Measurements from ENCODE around the gene PLXND1. TPM values are rescaled to one million over a fixed set of nuclear protein-coding genes. Genes with fewer than 3 reads are reported as not detected.

Gene PLXND1
- total RNA-seq, 1 donor from 2014 or later, result 1.7 TPM

DNA sequence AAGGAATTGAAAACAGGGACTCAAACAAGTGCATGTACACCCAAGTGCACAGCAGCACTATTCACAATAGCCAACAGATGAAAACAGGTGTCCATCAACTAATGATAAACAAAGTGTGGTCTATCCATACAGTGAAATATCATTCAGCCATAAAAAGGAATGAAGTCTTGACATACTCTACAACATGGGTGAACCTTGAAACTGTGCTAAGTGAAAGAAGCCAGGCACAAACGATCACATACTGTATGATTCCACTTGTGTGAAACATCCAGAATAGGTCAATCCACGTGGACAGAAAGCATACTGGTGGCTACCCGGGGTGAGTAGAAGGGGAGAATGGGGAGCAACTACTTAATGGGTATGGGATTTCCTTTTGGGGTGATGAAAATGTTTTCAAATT lies 29.6 kb upstream of the PLXND1 start:
- Mint-ChIP-seq H3K36me3 (ENCODE audit: low read depth) (no peaks in the 10 kb centered on the region), H3K27ac (no peak overlapping the region), H3K27me3 (peaks cover 8% of the 10 kb centered on the region)

GRCh38 chr3:129635656-129636055 lies 29.2 kb upstream of the PLXND1 start:
- intact Hi-C loops (cut with micrococcal nuclease), result no loop called here
- Mint-ChIP-seq H3K36me3 (ENCODE audit: low read depth) (no peaks in the 10 kb centered on the region), H3K4me3 (no peak overlapping the region), H3K9me3 (no peaks in the 10 kb centered on the region), H3K4me1 (no peaks in the 10 kb centered on the region), H3K27me3 (peaks cover 8% of the 10 kb centered on the region), H3K27ac (no peak overlapping the region)
- DNase-seq, result no peak

More for the DNA sequence above, 29.6 kb upstream of the PLXND1 start:
- no peak overlapping the region for H3K4me3 Mint-ChIP-seq
- H3K4me1 Mint-ChIP-seq, result no peaks in the 10 kb centered on the region
- intact Hi-C loops (cut with micrococcal nuclease), result no loop called here
- DNase-seq, result no peak
- no peaks in the 10 kb centered on the region for H3K9me3 Mint-ChIP-seq

- no peak for DNase-seq
- H3K27ac Mint-ChIP-seq, result no peak overlapping the region
- H3K36me3 Mint-ChIP-seq (ENCODE audit: low read depth), result no peaks in the 10 kb centered on the region
- no peaks in the 10 kb centered on the region for H3K4me1 Mint-ChIP-seq
- H3K4me3 Mint-ChIP-seq, result no peak overlapping the region
- H3K9me3 Mint-ChIP-seq, result no peaks in the 10 kb centered on the region
- peaks cover 8% of the 10 kb centered on the region for H3K27me3 Mint-ChIP-seq
- intact Hi-C loops (cut with micrococcal nuclease), result no loop called here
Observed at GRCh38 chr3:129633751-129634481, 27.4 kb upstream of the PLXND1 start.

DNA sequence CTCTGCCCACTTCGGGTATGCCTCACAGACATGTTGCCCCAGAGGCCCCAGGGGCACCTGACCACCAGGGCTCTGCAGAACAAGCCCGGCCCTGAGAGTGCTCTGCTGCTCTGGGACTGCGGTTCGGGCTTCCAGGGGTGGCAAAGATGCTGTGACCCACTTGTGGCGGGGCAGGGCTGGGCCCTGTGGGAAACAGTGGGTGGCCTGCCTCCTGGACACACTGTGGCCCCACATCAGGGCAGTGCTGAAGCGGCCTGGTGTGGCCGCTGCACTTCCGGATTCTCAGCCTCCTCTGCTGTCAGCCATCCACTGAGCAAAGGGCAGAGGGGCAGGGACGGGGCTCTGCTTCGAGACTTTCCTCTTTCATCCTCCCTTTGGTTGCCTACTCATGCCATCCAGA lies 26.5 kb upstream of the PLXND1 start:
- no peak overlapping the region for H3K27ac Mint-ChIP-seq
- no peak overlapping the region for H3K4me3 Mint-ChIP-seq

GRCh38 chr3:129632556-129632955 lies 26.1 kb upstream of the PLXND1 start:
- no peaks in the 10 kb centered on the region for H3K36me3 Mint-ChIP-seq (ENCODE audit: low read depth)
- H3K4me3 Mint-ChIP-seq, result no peak overlapping the region
- peaks cover 14% of the 10 kb centered on the region for H3K27me3 Mint-ChIP-seq
- no peak overlapping the region for H3K27ac Mint-ChIP-seq
- no peak for DNase-seq
- intact Hi-C loops (cut with micrococcal nuclease), result no loop called here
- no peaks in the 10 kb centered on the region for H3K9me3 Mint-ChIP-seq
- peaks cover 7% of the 10 kb centered on the region for H3K4me1 Mint-ChIP-seq

More for the DNA sequence above, 26.5 kb upstream of the PLXND1 start:
- intact Hi-C loops (cut with micrococcal nuclease), result no loop called here
- no peak for DNase-seq
- H3K9me3 Mint-ChIP-seq, result no peaks in the 10 kb centered on the region
- H3K27me3 Mint-ChIP-seq, result peaks cover 11% of the 10 kb centered on the region
- H3K4me1 Mint-ChIP-seq, result peaks cover 3% of the 10 kb centered on the region
- H3K36me3 Mint-ChIP-seq (ENCODE audit: low read depth), result no peaks in the 10 kb centered on the region

- no peak for DNase-seq
- peaks cover 15% of the 10 kb centered on the region for H3K27me3 Mint-ChIP-seq
- H3K4me3 Mint-ChIP-seq, result no peak overlapping the region
- H3K9me3 Mint-ChIP-seq, result no peaks in the 10 kb centered on the region
- no peaks in the 10 kb centered on the region for H3K36me3 Mint-ChIP-seq (ENCODE audit: low read depth)
- H3K27ac Mint-ChIP-seq, result no peak overlapping the region
- H3K4me1 Mint-ChIP-seq, result peaks cover 12% of the 10 kb centered on the region
- intact Hi-C loops (cut with micrococcal nuclease), result no loop called here
Observed at GRCh38 chr3:129632056-129632455, 25.6 kb upstream of the PLXND1 start.

- intact Hi-C loops (cut with micrococcal nuclease), result loop anchor here (2.0 to 5.0 kb wide), 3 partner anchors 187 to 373 kb away; partner anchors contain the start of gene IFT122
- Mint-ChIP-seq H3K4me3 (no peak overlapping the region), H3K36me3 (ENCODE audit: low read depth) (no peaks in the 10 kb centered on the region)
Observed at GRCh38 chr3:129629011-129629410, 22.5 kb upstream of the PLXND1 start.

DNA sequence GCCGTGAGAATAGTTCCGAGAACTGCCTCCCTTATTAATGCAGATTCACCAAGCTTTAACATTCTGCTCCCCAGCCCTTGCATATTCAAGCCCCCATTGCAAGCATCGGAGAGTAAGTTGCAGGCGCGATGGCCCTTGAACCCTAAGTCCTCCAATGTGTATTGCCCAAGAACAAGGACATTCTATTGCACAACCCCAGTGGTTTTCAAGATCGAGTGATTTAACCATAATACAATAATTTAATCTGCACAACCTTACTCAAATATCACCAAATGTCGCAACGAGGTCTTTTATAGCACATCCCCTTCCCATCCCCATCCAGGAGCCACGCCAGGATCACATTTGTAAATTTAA lies 21.7 kb upstream of the PLXND1 start:
- H3K27me3 Mint-ChIP-seq, result peaks cover 11% of the 10 kb centered on the region
- intact Hi-C loops (cut with micrococcal nuclease), result loop anchor here (1.0 to 5.0 kb wide), 4 partner anchors 186 to 374 kb away; partner anchors contain the start of gene IFT122
- H3K27ac Mint-ChIP-seq, result peak overlapping the region; percentile 91
- peak overlapping the region; percentile 94 for H3K4me3 Mint-ChIP-seq
- no peak for DNase-seq
- H3K9me3 Mint-ChIP-seq, result no peaks in the 10 kb centered on the region
- H3K36me3 Mint-ChIP-seq (ENCODE audit: low read depth), result no peaks in the 10 kb centered on the region
- H3K4me1 Mint-ChIP-seq, result peaks cover 20% of the 10 kb centered on the region

More at GRCh38 chr3:129629011-129629410, 22.5 kb upstream of the PLXND1 start:
- no peak for DNase-seq
- Mint-ChIP-seq H3K4me1 (peaks cover 20% of the 10 kb centered on the region), H3K27ac (no peak overlapping the region), H3K27me3 (peaks cover 11% of the 10 kb centered on the region), H3K9me3 (no peaks in the 10 kb centered on the region)

- Mint-ChIP-seq H3K27me3 (peaks cover 11% of the 10 kb centered on the region), H3K4me3 (peak overlapping the region; percentile 94), H3K4me1 (peaks cover 20% of the 10 kb centered on the region), H3K36me3 (ENCODE audit: low read depth) (no peaks in the 10 kb centered on the region), H3K27ac (peak overlapping the region; percentile 91), H3K9me3 (no peaks in the 10 kb centered on the region)
- intact Hi-C loops (cut with micrococcal nuclease), result loop anchor here (1.0 to 5.0 kb wide), 5 partner anchors 185 to 375 kb away; partner anchors contain the start of genes IFT122 and TMCC1
- peak; percentile 88 for DNase-seq
Observed at GRCh38 chr3:129627350-129628168, 21.1 kb upstream of the PLXND1 start.

DNA sequence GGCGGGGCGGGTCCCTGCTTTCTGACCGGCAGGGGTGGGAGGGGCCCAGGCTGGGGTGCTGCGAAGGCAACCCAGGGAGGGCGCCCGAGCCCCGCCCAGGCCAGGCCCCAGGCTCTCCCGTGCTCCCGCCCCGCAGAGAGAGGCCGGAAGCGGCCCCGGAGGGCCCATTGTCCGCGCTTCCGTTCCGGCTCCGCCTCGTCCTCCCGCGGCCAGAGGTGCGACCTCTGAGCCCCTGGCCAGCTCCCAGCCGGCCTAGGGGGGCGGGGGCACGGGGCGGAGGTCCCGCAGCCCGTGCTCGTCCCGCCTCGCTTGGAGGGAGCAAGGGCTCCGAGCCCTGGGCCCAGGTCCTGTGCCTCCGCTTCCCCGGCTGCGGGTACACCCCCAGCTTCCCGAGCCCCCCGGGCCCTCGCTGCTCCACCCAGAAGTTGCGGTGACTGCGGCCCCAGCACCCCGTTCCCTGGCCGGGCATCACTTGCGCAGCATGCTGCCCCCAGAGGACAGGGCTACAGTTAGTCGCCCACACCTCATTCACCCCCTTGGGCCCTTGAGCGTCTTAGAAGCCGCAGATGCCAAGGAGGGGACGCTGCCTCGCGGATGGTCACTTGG lies 20.4 kb upstream of the PLXND1 start:
- H3K27ac Mint-ChIP-seq, result peak overlapping the region; percentile 91
- intact Hi-C loops (cut with micrococcal nuclease), result loop anchor here (2.0 to 5.0 kb wide), 3 partner anchors 185 to 375 kb away; partner anchors contain the start of genes IFT122 and TMCC1
- peak; percentile 92 for DNase-seq
- no peaks in the 10 kb centered on the region for H3K9me3 Mint-ChIP-seq
- peaks cover 20% of the 10 kb centered on the region for H3K4me1 Mint-ChIP-seq
- peak overlapping the region; percentile 94 for H3K4me3 Mint-ChIP-seq
- H3K36me3 Mint-ChIP-seq (ENCODE audit: low read depth), result no peaks in the 10 kb centered on the region
- H3K27me3 Mint-ChIP-seq, result peaks cover 11% of the 10 kb centered on the region

- Mint-ChIP-seq H3K4me3 (peak overlapping the region; percentile 32), H3K4me1 (peaks cover 20% of the 10 kb centered on the region), H3K27me3 (peaks cover 11% of the 10 kb centered on the region), H3K27ac (no peak overlapping the region), H3K9me3 (no peaks in the 10 kb centered on the region), H3K36me3 (ENCODE audit: low read depth) (no peaks in the 10 kb centered on the region)
- intact Hi-C loops (cut with micrococcal nuclease), result loop anchor here (5.0 kb wide), 2 partner anchors 183 to 377 kb away; partner anchors contain the start of gene IFT122
- no peak for DNase-seq
Observed at GRCh38 chr3:129625072-129625874, 18.8 kb upstream of the PLXND1 start.

- no peaks in the 10 kb centered on the region for H3K36me3 Mint-ChIP-seq (ENCODE audit: low read depth)
- peaks cover 20% of the 10 kb centered on the region for H3K4me1 Mint-ChIP-seq
- no peak overlapping the region for H3K4me3 Mint-ChIP-seq
- no peak for DNase-seq
- no peaks in the 10 kb centered on the region for H3K9me3 Mint-ChIP-seq
- peaks cover 11% of the 10 kb centered on the region for H3K27me3 Mint-ChIP-seq
- H3K27ac Mint-ChIP-seq, result no peak overlapping the region
- intact Hi-C loops (cut with micrococcal nuclease), result loop anchor here (5.0 kb wide), 2 partner anchors 182 to 378 kb away; partner anchors contain the start of gene IFT122
Observed at GRCh38 chr3:129624347-129625071, 18.0 kb upstream of the PLXND1 start.

Data from activated CD4-positive, alpha-beta T cell treated with anti-CD3 and anti-CD28 coated beads, Interleukin-2, amount 10 ng/mL, durations not matched to agents 24 days and 14 days (primary cell).